Measurements from ENCODE around the gene BHLHE23.

BHLHE23 gene

DNA sequence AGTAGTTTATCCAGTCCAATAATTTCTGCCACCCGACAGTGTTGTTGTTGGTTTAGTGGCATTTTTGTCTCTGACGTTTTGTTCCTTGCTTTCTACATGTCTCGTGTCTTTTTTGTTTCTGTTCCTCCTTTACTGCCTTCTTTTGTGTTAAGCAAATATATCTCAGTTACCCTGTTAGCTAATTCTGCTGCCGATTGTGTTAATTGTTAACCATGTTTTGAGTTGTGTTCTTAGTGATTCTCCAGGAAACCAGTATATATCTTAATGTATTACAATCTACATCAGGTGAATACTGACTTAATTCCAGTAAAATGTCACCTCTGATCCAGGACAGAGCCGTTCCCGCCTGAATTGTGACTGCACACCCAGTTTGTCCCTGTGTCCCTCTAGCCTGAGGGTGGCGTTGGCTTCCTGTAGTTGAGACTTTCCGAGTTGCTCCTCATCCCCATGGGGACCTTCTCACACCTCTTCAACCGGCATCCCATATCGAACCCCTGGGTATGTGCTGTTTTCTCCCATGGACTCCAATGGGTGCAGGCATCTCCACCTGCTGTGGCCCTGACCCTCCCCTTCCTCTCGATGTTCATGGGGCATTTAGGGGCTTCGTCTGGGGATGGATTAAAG, 35.8 kb upstream of the BHLHE23 start:
- Histone ChIP-seq H3K4me1 (ENCODE audit: low read depth, poor library complexity, severe bottlenecking) (no peaks in the 10 kb centered on the region), H3K4me3 (IDR thresholded peaks at IDR 0.05; ENCODE audit: insufficient read depth, low read depth, low read length) (no peak overlapping the region), H3K27ac (no peak overlapping the region), H3K36me3 (ENCODE audit: insufficient read depth) (no peaks in the 10 kb centered on the region), H4K20me1 (ENCODE audit: insufficient read depth) (no peaks in the 10 kb centered on the region), H3K9ac (no peak overlapping the region), H2AFZ (ENCODE audit: low read depth) (no peak overlapping the region), H3K79me2 (ENCODE audit: insufficient read depth, low read depth) (no peaks in the 10 kb centered on the region), H3K27me3 (ENCODE audit: insufficient read depth, low read depth) (peaks cover 100% of the 10 kb centered on the region), H3K4me2 (no peak overlapping the region)
- TF ChIP-seq, protein P1, sequence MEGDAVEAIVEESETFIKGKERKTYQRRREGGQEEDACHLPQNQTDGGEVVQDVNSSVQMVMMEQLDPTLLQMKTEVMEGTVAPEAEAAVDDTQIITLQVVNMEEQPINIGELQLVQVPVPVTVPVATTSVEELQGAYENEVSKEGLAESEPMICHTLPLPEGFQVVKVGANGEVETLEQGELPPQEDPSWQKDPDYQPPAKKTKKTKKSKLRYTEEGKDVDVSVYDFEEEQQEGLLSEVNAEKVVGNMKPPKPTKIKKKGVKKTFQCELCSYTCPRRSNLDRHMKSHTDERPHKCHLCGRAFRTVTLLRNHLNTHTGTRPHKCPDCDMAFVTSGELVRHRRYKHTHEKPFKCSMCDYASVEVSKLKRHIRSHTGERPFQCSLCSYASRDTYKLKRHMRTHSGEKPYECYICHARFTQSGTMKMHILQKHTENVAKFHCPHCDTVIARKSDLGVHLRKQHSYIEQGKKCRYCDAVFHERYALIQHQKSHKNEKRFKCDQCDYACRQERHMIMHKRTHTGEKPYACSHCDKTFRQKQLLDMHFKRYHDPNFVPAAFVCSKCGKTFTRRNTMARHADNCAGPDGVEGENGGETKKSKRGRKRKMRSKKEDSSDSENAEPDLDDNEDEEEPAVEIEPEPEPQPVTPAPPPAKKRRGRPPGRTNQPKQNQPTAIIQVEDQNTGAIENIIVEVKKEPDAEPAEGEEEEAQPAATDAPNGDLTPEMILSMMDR (conservative IDR thresholded peaks at IDR 0.05; ENCODE audit: low read depth, low read length): no peak

DNA sequence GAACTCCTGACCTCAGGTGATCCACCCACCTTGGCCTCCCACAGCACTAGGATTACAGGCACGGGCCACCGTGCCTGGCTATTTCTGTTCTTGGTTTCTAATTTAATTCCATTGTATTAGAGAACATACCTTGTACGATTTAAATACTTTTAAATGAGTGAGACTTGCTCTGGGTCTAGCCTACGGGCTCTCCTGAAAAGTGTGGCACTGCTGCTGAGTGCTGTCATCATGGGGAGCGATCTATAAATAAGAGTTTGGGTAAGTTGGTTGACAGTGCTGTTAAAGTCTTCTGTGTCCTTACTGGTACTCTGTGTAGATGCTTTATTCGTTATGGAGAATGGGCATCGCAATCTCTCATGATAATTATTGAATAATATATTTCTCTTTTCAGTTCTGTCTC, 35.0 kb upstream of the BHLHE23 start:
- no peak overlapping the region for H2AFZ ChIP-seq (ENCODE audit: low read depth)
- H3K79me2 ChIP-seq (ENCODE audit: insufficient read depth, low read depth): no peaks in the 10 kb centered on the region
- TF ChIP-seq, protein P1 (conservative IDR thresholded peaks at IDR 0.05; ENCODE audit: low read depth, low read length): no peak
- no peak overlapping the region for H3K27ac ChIP-seq
- no peak overlapping the region for H3K9ac ChIP-seq
- H3K4me1 ChIP-seq (ENCODE audit: low read depth, poor library complexity, severe bottlenecking): no peaks in the 10 kb centered on the region
- no peak overlapping the region for H3K4me2 ChIP-seq
- H3K4me3 ChIP-seq (IDR thresholded peaks at IDR 0.05; ENCODE audit: insufficient read depth, low read depth, low read length): no peak overlapping the region
- H3K36me3 ChIP-seq (ENCODE audit: insufficient read depth): no peaks in the 10 kb centered on the region
- H3K27me3 ChIP-seq (ENCODE audit: insufficient read depth, low read depth): peaks cover 100% of the 10 kb centered on the region
- no peaks in the 10 kb centered on the region for H4K20me1 ChIP-seq (ENCODE audit: insufficient read depth)

DNA sequence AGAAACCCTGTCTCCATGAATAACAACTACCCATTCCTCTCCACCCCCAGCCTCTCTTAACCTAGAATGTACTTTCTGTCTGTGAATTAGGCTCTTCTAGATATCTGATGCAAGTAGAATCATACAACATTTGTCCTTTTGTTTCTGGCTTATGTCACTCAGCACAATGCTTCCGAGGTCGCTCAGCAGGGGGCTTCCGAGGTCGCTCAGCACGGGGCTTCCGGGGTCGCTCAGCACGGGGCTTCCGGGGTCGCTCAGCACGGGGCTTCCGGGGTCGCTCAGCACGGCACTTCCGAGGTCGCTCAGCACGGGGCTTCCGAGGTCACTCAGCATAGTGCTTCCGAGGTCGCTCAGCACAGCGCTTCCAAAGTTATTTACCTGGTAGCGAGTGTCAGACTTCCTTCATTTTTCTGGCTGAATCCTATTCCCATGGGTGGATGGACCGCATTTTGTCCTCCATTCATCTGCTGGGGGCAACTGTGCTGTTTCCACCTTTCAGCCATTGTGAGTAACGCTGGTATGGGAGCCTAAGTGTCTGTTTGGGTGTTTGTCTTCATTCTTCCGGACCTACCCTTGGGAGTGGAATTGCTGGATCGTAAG, 31.0 kb upstream of the BHLHE23 start:
- no peaks in the 10 kb centered on the region for H4K20me1 ChIP-seq (ENCODE audit: insufficient read depth)
- no peaks in the 10 kb centered on the region for H3K4me1 ChIP-seq (ENCODE audit: low read depth, poor library complexity, severe bottlenecking)
- no peak overlapping the region for H3K9ac ChIP-seq
- H3K27me3 ChIP-seq (ENCODE audit: insufficient read depth, low read depth): peaks cover 96% of the 10 kb centered on the region
- no peaks in the 10 kb centered on the region for H3K36me3 ChIP-seq (ENCODE audit: insufficient read depth)
- TF ChIP-seq, protein P1 (conservative IDR thresholded peaks at IDR 0.05; ENCODE audit: low read depth, low read length): no peak
- no peak overlapping the region for H3K4me2 ChIP-seq
- H2AFZ ChIP-seq (ENCODE audit: low read depth): no peak overlapping the region
- H3K27ac ChIP-seq: no peak overlapping the region
- no peak overlapping the region for H3K4me3 ChIP-seq (IDR thresholded peaks at IDR 0.05; ENCODE audit: insufficient read depth, low read depth, low read length)
- H3K79me2 ChIP-seq (ENCODE audit: insufficient read depth, low read depth): no peaks in the 10 kb centered on the region

DNA sequence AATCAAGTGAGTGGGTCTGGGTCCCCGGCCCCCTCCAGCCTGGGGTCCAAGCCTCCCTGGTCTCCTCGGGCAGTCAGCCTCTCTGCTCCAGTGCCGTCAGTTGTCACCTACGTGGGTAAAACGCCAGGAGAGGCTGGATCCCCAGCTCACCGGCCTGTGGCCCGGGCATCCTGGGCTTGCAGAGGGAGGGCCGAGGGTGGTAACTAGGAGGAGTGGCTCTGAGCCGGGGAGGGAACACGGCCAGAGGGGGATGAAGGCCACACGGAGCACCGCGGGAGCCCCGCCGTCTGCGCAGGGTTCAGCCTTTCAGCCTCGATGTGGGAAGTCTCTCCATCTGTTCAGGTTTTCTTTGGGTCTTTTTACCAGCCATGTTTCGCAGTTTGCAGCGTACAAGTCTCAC, 29.5 kb upstream of the BHLHE23 start:
- Histone ChIP-seq H2AFZ (ENCODE audit: low read depth) (no peak overlapping the region), H3K9ac (no peak overlapping the region), H3K36me3 (ENCODE audit: insufficient read depth) (no peaks in the 10 kb centered on the region), H3K4me3 (IDR thresholded peaks at IDR 0.05; ENCODE audit: insufficient read depth, low read depth, low read length) (no peak overlapping the region), H3K27me3 (ENCODE audit: insufficient read depth, low read depth) (peaks cover 96% of the 10 kb centered on the region), H3K4me2 (no peak overlapping the region), H3K79me2 (ENCODE audit: insufficient read depth, low read depth) (no peaks in the 10 kb centered on the region), H4K20me1 (ENCODE audit: insufficient read depth) (no peaks in the 10 kb centered on the region), H3K27ac (no peak overlapping the region), H3K4me1 (ENCODE audit: low read depth, poor library complexity, severe bottlenecking) (no peaks in the 10 kb centered on the region)
- TF ChIP-seq, protein P1 (conservative IDR thresholded peaks at IDR 0.05; ENCODE audit: low read depth, low read length): no peak

Measured in KMS-11 (cell line).